Cardiac muscle cell (in vitro differentiated cells and primary cell): ENCODE measurements around the gene ONECUT1. TPM values are rescaled to one million over a fixed set of nuclear protein-coding genes. Genes with fewer than 3 reads are reported as not detected.

Source experiments
- DNase-seq, 2 donors: peaks; one replicate each; pipeline versions ENCODE4 v3.0.0 to v3.0.0-alpha.2; 2010 to 2017; ENCODE audit warnings: low read depth in 1 of 2, low spot score in 1 of 2
- H3K27ac ChIP-seq: fragments of 200-600 bp; sonication (generic); 2 replicates; pipeline ENCODE4 v1.5.1; 2016
- H3K27me3 ChIP-seq: fragments of 200-600 bp; sonication (generic); 2 replicates; pipeline ENCODE4 v1.6.0; 2016; ENCODE audit warnings: control low read depth
- H3K36me3 ChIP-seq: fragments of 200-600 bp; sonication (generic); 2 replicates; pipeline ENCODE4 v1.5.1; 2016; ENCODE audit warnings: control low read depth
- H3K4me1 ChIP-seq: fragments of 200-600 bp; sonication (generic); 2 replicates; pipeline ENCODE4 v1.8.1; 2017; ENCODE audit warnings: low read depth, mild to moderate bottlenecking, mixed run types
- H3K4me3 ChIP-seq: fragments of 200-600 bp; sonication (generic); 2 replicates; pipeline ENCODE4 v1.5.1; 2016; ENCODE audit warnings: mild to moderate bottlenecking
- H3K9me3 ChIP-seq: fragments of 200-600 bp; sonication (generic); 2 replicates; pipeline ENCODE4 v1.5.1; 2017; ENCODE audit warnings: low read depth, mild to moderate bottlenecking, control low read depth
- CTCF ChIP-seq: IDR thresholded peaks from 2 replicates; pipeline ENCODE4 v1.5.1; 2012; ENCODE audit warnings: low read depth, mild to moderate bottlenecking, low read length
- polyA plus RNA-seq: library from polyadenylated mRNA; unstranded; fragments of >200 nt; fragmentation: Nextera tagmentation; extraction: Ambion mirVana; gene quantifications from 2 replicates; pipeline ENCODE4 v1.2.1, GENCODE V29; 2016
- total RNA-seq: library from RNA; depleted of rRNA; stranded (reverse); fragments of >200 nt; gene quantifications from 2 replicates; pipeline ENCODE4 v1.2.3, GENCODE V29; 2016

Gene ONECUT1
- total and polyA plus RNA-seq, 2 experiments from 2014 or later, result 0.18 TPM; not detected in 1

- H3K4me3 ChIP-seq, result no peak overlapping the region
- peaks cover 9% of the 10 kb centered on the region for H3K4me1 ChIP-seq
- TF ChIP-seq CTCF, result no peak
- H3K27ac ChIP-seq, result no peak overlapping the region
- no peaks in the 10 kb centered on the region for H3K36me3 ChIP-seq
- peaks cover 100% of the 10 kb centered on the region for H3K27me3 ChIP-seq
- H3K9me3 ChIP-seq, result no peaks in the 10 kb centered on the region
- DNase-seq, result no peak
These were observed 5.5 kb upstream of the ONECUT1 start for GRCh38 chr15:52795464-52796227.

- H3K27ac ChIP-seq, result no peak overlapping the region
- H3K27me3 ChIP-seq, result peaks cover 99% of the 10 kb centered on the region
- H3K36me3 ChIP-seq, result no peaks in the 10 kb centered on the region
- peaks cover 11% of the 10 kb centered on the region for H3K4me1 ChIP-seq
- H3K9me3 ChIP-seq, result no peaks in the 10 kb centered on the region
- DNase-seq, result no peak
- TF ChIP-seq CTCF, result no peak
- H3K4me3 ChIP-seq, result no peak overlapping the region
These were observed 4.7 kb upstream of the ONECUT1 start for GRCh38 chr15:52794665-52795463.

DNA sequence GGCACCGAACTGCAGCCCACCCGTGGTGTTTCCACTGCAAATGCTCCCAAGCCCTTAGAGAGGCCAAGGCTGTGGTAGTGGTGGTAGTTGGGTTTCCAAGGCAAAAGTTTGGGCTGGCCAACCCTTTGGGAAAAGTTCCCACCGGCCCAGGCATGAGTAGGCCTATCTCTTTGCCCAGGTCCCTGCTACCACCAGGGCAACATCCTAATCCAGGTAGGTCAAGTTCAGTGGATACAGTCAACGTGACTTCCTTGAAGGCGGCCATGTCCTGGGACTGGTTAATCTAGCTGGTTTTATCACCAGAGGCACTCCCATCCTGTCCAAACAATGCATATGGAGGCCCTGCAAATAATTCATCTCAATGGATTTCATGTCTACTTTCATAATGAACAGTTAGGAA, 1.6 kb upstream of the ONECUT1 start:
- no peaks in the 10 kb centered on the region for H3K9me3 ChIP-seq
- H3K27me3 ChIP-seq, result peaks cover 99% of the 10 kb centered on the region
- H3K4me3 ChIP-seq, result no peak overlapping the region
- no peak for DNase-seq
- H3K4me1 ChIP-seq, result peaks cover 11% of the 10 kb centered on the region
- TF ChIP-seq CTCF, result no peak
- H3K36me3 ChIP-seq, result no peaks in the 10 kb centered on the region
- no peak overlapping the region for H3K27ac ChIP-seq

- Histone ChIP-seq H3K27me3 (peaks cover 99% of the 10 kb centered on the region), H3K4me1 (peaks cover 12% of the 10 kb centered on the region), H3K9me3 (no peaks in the 10 kb centered on the region), H3K4me3 (peak overlapping the region; percentile 52), H3K27ac (no peak overlapping the region), H3K36me3 (no peaks in the 10 kb centered on the region)
- DNase-seq, result peak; percentile 29 to 63
- peak; percentile 15 for TF ChIP-seq CTCF
These were observed 1.0 kb upstream of the ONECUT1 start for GRCh38 chr15:52790941-52791751.

GRCh38 chr15:52789601-52790168, 451 bp downstream of the ONECUT1 start:
- H3K4me1 ChIP-seq, result peaks cover 19% of the 10 kb centered on the region
- peak overlapping the region; percentile 52 for H3K4me3 ChIP-seq
- no peak overlapping the region for H3K27ac ChIP-seq
- no peak for TF ChIP-seq CTCF
- H3K9me3 ChIP-seq, result no peaks in the 10 kb centered on the region
- H3K27me3 ChIP-seq, result peaks cover 99% of the 10 kb centered on the region
- no peaks in the 10 kb centered on the region for H3K36me3 ChIP-seq
- DNase-seq, result peak; percentile 36 to 51
